GM21825 (cell line): ENCODE data around the gene SPNS1.
A peak's percentile ranks its signal among the peaks of the same experiment; 100 is the strongest.
"Not testable (repeated sequence)": the region's sequence is repeated elsewhere in the genome, so short reads cannot be mapped to it uniquely, and the experiment has no call there.

ENCODE experiments used
- ATAC-seq: cut with Tn5 transposase; IDR thresholded peaks from one replicate; pipeline ENCODE4 v1.9.1; 2021; ENCODE audit warnings: mild to moderate bottlenecking, moderate library complexity; ENCODE audit not compliant: unreplicated experiment

The SPNS1 gene

DNA sequence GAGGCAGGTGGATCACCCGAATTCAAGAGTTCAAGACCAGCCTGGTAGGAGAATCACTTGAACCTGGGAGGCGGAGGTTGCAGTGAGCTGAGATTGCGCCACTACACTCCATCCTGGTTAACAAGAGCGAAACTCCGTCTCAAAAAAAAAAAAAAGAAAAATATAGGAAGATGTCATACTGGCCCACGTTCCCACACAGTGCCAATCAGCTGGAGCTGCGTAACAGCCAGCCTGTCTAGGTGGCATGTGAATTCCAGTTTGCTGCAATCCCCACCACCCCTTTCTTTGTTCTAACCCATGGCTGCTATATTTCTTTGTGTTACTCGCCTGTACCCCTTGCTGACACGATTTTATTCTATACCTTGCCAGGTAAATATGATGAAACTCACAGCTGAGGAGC is 16.4 kb upstream of the SPNS1 start:
- ATAC-seq, result no peak

DNA sequence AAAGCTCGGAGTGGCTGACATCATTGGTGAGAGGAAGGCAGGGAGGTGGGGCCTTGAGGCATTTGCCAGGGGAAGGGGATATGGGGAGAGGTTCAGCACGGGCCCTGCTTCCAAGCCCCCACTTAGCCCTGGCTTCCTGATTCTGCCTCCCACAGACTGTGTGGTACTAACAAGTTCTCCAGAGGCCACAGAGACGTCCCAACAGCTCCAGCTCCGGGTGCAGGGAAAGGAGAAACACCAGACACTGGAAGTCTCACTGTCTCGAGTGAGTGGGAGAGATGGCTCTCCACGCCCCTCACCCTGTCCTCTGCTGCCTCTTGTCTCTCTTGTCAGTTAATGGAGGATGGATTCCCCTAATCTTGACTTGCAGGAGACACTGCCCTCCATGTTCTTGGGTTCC is 15.7 kb upstream of the SPNS1 start:
- ATAC-seq, result no peak

DNA sequence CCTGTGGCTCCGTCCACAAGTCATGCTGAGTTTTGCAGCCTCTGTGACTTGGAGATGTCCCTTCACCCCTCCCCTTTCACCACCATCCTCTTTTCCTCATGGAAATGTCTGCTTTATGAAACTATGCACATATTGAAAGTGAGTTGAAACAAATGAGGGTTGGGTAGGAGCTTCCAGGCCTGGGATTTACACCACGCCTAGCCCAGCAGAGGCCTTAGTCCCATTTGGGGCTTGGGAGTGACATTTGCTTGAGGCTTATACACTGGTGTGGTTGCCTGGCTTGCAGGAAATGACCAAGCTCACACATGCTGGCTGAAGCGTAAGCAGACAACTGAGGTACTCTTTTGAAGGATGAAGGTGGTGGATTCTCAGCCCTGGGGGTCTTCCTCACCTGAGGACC is 10.5 kb upstream of the SPNS1 start:
- ATAC-seq, result no peak

DNA sequence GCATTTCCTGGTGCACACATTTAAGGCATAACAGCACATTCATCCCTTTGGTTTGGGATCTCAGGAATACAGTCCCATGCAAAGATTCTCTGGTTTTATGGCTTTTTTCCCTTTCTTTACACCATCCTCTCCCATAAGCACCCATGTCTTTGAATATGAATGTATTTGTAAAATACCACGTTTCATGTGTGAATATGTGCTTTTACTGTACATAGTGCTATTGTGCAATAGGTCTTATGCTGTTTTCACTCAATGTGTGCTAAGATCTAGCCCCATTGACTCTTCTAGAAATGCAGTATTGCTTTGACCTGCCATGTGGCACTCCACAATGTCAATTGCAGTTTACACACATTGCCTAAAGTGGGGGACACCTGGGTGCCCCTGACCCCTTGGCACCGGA is 10.1 kb upstream of the SPNS1 start:
- no peak for ATAC-seq

DNA sequence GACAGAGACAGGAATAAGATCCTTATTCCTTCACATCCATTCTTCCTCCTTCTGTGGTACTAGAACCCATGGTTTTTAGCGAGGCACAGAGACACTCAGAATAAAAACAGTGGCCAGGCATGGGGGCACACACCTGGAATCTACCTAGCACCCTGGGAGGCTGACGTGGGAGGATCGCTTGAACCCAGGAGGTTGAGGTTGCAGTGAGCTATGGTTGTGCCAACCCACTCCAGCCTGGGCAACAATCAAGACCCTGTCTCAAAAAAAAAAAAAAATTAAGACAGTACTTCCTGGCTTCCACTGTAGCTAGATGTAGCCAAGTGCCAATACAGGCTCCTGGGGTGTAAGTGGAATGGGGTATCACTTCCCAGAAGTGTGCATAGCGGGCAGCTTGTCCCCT is 7.4 kb upstream of the SPNS1 start:
- no peak for ATAC-seq

DNA sequence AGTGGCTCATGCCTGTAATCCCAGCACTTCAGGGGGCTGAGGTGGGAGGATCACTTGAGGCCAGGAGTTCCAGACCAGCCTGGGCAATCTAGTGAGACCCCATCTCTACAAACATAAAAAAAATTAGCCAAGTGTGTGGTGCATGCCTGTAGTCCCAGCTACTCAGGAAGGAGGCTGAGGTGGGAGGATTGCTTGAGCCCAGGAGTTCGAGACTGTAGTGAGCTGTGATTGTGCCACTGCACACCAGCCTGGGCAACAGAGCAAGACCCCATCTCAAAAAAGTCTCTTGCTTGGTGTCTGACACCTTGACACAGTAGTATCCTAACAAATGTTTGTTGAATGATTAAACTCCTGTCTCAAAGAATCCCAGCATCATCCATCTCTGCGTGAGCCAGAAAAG is 4.9 kb upstream of the SPNS1 start:
- ATAC-seq, result not testable (repeated sequence)

DNA sequence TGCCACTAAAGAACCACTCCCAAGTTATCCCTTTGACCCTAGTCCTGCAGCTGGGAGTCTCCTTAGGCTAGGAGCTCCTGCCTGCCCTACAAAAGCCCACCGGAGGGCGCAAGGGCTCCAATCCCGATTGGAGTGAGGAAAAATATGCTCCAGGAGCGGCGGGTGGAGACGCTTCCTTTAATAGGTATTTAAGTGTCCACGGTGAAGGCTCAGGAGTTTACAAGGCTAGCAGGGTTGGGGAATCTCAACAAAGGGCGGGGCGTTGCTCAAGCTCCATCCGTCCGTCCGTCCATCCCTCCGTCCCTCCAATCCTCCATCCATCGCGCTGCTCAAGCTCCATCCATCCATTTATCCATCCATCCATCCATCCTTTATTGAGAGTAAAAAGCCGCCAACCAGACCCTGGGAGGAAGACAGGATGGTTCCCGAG is 556 bp upstream of the SPNS1 start:
- peak; percentile 7 for ATAC-seq

DNA sequence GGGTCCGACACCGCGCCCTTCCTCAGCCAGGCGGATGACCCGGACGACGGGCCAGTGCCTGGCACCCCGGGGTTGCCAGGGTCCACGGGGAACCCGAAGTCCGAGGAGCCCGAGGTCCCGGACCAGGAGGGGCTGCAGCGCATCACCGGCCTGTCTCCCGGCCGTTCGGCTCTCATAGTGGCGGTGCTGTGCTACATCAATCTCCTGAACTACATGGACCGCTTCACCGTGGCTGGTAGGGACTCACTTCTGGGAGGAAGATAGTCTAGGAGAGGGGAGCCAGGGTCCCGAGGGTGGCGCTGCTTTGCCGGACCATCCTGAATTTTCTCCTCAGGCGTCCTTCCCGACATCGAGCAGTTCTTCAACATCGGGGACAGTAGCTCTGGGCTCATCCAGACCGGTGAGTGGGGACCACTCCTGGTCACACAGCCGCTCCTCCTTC is 601 bp downstream of the SPNS1 start:
- no peak for ATAC-seq

DNA sequence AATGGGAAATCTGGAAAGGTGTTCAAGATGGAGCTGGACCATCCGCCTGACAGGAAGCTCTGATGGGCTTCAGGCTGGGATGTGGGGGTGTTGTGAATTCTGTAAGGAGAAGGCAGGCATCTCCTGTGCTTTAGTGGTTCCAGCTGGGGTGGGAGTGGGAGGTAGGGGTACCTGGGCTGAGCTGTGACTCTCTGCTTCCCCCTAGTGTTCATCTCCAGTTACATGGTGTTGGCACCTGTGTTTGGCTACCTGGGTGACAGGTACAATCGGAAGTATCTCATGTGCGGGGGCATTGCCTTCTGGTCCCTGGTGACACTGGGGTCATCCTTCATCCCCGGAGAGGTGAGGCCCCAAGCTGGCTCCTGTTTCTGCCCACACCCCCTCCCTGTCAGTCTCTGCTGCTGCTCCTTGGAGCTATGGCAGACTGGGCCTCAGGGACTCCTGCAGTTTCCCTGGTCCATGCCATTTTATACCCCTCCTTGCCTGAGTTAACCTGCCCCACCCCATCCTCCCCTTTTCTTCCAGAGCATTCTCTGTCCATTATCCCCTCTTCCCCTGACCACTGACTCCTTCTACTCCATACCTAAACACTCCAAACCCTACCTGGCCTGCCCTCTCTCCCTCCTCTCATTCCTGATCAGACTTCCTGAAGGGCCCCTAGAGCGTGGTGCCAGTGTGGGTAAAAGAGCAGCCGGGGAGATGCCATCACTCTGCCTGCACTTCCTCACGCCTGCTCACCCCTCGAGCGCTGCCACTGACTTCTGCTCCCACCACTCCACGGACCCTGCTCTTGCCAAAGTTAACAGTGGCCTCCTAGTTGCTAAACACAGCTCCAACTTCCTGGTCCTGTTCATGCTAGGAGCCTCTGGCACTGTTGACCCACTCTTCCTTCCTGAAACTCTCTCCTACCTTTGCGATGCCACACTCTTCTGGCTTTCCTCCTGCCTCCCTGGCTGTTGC is 3.4 kb downstream of the SPNS1 start:
- no peak for ATAC-seq

DNA sequence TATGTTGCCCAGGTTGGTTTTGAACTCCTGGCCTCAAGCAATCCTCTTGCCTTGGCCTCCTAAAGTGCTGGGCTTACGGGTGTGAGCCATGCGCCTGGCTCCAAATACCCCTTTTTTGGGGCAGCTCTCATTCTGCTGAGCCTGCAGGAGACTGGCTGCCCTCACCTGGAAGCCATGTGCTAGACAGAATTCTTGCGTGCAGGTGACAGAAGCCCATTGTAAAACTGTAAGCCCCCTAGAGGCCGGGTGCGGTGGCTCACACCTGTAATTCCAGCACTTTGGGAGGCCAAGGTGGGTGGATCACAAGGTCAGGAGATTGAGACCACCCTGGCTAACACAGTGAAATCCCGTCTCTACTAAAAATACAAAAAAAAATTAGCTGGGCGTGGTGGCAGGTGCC is 5.8 kb downstream of the SPNS1 start:
- not testable (repeated sequence) for ATAC-seq

DNA sequence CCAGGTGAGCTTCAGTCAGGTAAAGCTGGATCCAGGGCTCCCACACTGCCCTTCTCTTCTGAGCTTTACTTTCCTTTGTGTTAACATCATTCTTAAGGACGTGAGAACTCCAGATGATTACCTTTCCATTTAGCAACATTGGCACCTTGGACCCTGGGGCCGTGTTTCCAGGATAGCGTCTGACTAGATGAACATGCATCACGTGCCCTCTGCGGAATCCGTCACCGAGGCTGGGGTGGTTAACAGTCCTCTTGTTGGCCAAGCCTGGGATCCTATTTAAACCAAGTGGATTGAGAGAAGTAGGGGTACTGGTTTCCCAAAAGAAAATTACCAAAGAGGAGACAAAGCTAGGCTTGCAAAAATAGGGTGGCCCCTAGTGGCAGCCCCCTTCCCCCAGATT is 6.4 kb downstream of the SPNS1 start:
- no peak for ATAC-seq

DNA sequence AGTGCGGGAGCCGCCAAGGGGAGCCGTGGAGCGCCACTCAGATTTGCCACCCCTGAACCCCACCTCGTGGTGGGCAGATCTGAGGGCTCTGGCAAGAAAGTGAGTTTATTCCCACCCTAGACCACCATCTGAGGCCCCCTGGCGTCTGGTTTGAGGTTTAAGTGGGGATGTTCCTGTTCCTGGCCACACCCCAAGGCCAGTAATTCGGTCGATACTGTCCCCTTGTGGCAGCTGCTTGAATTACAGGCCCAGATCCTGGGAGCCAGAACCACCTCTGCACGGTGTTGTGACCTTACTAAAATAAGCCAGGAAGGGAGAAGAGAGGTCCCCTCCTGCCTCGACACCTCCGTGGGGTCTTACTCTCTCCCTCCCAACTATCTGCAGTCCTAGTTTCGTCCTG is 6.9 kb downstream of the SPNS1 start:
- ATAC-seq, result no peak

DNA sequence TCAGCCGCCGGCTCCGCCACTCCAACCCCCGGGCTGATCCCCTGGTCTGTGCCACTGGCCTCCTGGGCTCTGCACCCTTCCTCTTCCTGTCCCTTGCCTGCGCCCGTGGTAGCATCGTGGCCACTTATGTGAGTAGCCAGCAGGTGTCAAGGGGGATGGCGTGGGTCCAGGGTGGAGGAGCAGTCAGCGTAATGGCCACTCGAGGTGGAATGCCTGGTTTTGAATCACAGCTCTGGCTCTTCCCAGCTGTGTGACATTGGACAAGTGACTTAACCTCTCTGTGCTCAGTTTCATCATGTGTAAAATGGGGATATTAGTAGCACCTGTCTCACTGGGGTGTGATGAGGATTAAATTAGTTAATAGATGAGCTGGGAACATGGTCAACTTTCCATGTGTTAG is 7.8 kb downstream of the SPNS1 start:
- no peak for ATAC-seq

DNA sequence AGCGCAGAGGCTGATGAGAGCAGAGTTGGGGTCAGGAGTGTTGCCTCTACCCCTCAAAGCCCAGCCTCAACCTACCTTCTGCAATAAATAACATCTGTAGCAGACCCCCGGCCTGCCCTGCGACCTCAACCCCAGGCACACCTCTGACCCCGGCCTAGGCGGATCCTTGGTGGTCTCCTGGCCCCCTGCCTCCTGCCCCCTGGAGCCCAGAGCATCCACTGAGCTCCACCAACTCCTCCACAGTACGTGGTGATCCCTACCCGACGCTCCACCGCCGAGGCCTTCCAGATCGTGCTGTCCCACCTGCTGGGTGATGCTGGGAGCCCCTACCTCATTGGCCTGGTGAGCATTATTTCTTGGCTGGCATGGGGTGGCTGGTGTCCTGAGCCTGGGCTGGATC is 8.4 kb downstream of the SPNS1 start:
- no peak for ATAC-seq

DNA sequence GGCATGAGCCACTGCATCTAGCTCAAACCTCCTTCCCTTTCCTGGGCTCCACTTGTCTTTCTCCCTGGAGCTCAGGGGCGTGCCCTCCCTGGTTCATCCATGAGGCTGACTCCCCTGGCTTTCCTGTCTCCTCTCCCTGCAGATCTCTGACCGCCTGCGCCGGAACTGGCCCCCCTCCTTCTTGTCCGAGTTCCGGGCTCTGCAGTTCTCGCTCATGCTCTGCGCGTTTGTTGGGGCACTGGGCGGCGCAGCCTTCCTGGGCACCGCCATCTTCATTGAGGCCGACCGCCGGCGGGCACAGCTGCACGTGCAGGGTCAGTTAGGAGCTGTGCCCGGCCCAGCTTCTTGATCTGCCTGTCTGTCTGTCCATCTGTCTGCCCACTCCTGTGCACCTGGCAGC is 9.1 kb downstream of the SPNS1 start:
- no peak for ATAC-seq

DNA sequence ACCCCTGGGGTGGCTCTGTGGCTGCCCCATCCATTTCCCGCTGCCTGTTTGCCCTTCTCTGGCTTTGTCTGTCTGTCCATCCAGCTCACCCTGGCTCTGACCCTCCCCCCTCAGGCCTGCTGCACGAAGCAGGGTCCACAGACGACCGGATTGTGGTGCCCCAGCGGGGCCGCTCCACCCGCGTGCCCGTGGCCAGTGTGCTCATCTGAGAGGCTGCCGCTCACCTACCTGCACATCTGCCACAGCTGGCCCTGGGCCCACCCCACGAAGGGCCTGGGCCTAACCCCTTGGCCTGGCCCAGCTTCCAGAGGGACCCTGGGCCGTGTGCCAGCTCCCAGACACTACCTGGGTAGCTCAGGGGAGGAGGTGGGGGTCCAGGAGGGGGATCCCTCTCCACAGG is 9.5 kb downstream of the SPNS1 start:
- no peak for ATAC-seq

DNA sequence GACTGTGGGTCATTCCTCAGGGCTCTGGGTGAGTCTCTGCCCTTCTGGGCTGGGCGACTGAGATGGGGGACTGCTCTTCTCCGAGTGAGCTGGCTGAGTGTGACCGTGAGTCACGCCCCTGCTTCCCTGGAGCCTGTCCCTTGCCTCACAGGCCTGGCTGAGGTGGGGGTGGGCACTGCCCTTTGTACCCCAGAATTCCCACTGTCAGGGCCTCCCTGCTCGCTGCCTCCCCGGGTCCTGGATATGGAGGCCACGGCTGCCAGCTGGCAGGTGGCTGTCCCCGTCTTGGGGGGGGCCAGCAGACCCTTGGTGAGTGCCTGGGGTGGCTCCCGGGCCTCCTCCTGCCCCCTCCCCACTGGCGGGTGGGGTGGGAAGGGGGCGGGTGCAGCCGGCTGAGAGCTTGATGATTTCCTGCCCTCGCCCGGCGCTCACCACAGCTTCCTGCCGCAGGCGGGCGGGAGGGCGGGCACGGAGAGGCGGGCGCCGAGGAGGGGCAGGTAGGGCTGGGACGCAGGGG is 10.1 kb downstream of the SPNS1 start, which contains the start of gene LAT:
TSS of gene LAT (plus strand) at position 434 of the 517 bp plus-strand sequence. CDS start 366 bp downstream, outside the sequence.
- ATAC-seq, result no peak

DNA sequence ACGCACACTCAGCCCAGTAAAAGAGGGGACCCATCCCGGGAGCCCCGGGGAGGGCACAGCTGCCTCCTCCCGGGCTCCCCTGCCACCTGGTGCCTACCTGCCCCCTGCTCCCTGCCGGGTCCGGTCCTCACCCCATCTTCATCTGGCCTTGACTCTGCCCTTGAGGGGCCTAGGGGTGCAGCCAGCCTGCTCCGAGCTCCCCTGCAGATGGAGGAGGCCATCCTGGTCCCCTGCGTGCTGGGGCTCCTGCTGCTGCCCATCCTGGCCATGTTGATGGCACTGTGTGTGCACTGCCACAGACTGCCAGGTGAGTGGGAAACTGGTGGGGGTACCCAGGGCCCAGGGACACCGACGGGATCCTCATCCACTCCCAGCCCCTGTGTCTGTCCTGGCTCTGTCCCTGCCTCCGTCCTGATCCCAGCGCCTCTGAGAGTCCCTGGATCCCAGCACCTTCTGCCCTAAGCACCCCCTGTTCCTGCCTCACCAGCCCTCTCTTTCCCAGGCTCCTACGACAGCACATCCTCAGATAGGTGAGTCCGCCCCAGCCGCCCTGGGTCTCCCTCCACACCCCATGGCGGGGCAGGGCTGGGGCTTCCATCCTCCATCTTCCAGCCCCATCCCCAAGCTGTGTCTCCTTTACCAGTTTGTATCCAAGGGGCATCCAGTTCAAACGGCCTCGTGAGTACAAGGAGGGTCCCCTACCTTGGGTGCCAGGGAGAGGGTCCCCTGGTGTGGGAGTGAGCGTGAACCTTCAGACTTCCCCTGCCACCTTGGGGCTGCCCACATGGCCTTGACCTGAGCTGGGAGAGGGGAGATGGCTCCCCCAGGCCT is 10.8 kb downstream of the SPNS1 start:
- no peak for ATAC-seq

DNA sequence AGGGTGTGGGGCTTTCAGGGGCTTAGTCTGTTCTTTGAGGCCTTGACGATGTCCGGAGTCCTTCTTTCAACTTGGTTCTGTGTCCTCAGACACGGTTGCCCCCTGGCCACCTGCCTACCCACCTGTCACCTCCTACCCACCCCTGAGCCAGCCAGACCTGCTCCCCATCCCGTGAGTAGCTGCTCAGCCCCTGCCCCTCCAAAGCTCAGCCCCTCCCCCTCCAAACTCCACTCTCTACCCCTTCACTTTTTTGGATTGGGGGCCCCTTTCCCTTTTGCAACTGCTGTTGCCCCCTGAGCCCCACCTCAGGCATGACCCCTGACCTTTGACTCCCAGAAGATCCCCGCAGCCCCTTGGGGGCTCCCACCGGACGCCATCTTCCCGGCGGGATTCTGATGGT is 11.5 kb downstream of the SPNS1 start:
- ATAC-seq, result no peak

DNA sequence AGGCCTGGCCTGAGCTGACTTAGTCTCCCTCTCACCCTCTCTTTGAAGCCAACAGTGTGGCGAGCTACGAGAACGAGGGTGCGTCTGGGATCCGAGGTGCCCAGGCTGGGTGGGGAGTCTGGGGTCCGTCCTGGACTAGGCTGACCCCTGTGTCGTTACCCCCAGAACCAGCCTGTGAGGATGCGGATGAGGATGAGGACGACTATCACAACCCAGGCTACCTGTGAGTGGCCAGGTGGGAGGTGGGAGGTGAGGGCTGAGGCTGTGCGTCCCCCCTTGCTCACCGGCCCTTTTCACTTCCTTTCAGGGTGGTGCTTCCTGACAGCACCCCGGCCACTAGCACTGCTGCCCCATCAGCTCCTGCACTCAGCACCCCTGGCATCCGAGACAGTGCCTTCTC is 11.9 kb downstream of the SPNS1 start:
- ATAC-seq, result no peak

DNA sequence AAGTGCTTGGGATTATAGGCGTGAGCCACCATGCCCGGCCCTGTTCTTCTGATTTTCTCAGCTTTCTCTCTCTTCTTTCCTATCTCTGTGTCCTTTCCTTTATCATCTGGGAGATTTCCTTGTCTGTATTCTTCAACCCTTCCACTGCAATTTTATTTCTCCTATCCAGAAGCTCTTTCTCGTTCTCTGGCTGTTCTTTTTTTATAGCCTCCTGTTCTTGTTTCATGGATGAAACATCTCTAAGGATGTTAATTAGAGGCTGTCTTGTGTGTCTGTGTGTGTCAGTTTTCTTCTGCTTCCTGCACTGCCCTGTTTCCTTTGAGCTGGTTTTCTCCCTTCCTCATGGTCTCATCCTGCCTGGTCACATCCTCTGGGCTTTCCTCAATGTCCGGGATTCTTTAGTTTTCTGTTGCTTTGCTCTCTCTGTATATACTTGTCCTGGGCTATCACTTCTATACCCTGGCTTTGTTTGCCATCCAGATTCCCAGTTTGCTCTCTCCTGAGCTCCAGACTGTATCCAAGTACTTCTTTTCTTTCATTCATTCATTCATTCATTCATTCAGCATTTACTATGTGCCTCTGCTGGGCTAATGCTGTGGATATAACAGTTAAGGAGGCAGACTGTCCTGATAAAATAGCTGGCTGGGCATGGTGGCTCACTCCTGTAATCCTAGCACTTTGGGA is 12.7 kb downstream of the SPNS1 start:
- ATAC-seq, result no peak
